NCI-H1436 (cell line): Measurements from ENCODE around the gene SLC2A8.
A peak's percentile ranks its signal among the peaks of the same experiment; 100 is the strongest.

Experiments
- DNase-seq: peaks from one replicate; lab custom pipeline; 2025; lab: John Stamatoyannopoulos, UW

SLC2A8 gene

GRCh38 chr9:127430415-127430814, 33.4 kb downstream of the SLC2A8 start:
- DNase-seq: no peak

- no peak for DNase-seq
Measured at GRCh38 chr9:127437497-127438264, 40.7 kb downstream of the SLC2A8 start.

GRCh38 chr9:127438394-127438793, 41.4 kb downstream of the SLC2A8 start:
- DNase-seq: no peak

DNA sequence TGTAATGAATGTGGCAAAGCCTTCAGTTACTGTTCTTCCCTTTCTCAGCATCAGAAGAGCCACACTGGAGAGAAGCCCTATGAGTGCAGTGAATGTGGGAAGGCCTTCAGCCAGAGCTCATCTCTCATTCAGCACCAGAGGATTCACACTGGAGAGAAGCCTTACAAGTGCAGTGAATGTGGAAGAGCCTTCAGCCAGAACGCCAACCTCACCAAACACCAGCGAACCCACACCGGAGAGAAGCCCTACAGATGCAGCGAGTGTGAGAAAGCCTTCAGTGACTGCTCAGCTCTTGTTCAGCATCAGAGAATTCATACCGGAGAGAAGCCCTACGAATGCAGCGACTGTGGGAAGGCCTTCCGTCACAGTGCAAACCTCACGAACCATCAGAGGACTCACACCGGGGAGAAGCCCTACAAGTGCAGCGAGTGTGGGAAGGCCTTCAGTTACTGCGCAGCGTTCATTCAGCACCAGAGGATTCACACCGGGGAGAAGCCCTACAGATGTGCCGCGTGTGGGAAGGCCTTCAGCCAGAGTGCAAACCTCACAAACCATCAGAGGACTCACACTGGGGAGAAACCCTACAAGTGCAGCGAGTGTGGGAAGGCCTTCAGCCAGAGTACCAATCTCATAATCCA, 47.4 kb downstream of the SLC2A8 start:
- DNase-seq: no peak

DNA sequence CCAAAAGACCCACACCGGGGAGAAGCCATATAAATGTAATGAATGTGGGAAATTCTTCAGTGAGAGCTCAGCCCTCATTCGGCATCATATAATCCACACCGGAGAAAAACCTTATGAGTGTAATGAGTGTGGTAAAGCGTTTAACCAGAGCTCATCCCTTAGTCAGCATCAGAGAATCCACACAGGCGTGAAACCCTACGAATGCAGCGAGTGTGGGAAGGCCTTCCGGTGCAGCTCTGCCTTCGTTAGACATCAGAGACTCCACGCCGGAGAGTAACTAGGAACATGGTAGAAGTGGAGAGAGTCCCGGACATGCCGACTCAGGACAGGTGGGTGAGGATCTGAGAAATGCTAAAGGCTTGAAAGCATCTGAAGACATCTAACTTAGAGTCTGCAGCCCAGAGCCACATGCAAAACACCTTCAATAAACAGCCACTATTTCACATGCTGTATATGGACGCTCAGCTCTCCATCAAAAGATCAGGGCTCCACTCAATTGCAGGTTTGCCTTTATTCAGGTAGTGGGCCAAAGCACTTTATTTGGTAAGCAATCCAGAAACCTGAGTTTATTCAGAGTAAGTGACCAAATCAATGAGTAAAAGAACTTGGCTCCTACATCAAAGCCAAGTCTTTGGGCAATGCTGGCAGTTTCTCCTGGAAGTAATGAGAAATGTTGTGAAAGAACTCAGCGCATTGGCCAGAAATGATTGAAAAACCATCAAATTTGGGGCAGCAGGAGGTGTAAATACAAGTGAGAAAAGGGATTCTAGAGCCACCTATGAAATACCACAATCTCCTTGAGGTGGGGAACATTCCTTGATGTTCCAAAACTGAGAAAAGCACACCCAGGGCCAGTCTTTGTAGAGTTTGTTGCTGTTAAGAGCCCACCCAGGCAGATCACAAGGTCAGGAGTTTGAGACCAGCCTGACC, 48.2 kb downstream of the SLC2A8 start:
- DNase-seq: no peak

GRCh38 chr9:127445851-127446712, 49.1 kb downstream of the SLC2A8 start:
- no peak for DNase-seq

- no peak for DNase-seq
Measured at GRCh38 chr9:127446713-127447415, 49.9 kb downstream of the SLC2A8 start.

DNA sequence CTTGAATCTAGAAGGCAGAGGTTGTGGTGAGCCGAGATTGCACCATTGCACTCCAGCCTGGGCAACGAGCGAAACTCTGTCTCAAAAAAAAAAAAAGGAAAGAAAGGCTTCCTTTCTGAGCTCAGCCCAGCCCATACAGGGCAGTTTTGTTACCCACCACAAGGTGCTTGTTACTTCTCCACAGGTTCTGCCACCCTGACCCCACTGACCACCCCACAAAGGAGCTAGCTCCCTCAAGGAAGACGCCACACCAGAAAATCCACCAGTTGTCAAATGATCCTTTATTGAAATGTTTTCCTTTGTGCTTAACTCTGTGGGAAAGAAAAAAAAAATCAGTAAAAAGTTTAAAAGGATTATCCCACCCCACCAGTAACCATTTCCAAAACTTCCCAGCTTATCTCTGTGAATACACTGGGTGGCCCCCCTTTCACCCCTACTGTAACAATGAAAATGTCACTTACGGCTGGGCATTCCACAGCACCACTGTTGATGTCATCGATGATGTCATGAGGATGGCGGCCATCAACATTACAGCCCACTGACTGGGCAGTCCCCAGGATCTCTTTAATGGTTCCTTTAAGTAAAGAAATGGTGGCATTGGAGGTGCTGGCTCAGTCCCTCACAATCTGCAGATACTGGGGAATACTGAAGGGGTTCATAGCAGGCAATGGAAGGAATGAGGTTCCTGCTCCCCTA, 50.6 kb downstream of the SLC2A8 start:
- no peak for DNase-seq

DNA sequence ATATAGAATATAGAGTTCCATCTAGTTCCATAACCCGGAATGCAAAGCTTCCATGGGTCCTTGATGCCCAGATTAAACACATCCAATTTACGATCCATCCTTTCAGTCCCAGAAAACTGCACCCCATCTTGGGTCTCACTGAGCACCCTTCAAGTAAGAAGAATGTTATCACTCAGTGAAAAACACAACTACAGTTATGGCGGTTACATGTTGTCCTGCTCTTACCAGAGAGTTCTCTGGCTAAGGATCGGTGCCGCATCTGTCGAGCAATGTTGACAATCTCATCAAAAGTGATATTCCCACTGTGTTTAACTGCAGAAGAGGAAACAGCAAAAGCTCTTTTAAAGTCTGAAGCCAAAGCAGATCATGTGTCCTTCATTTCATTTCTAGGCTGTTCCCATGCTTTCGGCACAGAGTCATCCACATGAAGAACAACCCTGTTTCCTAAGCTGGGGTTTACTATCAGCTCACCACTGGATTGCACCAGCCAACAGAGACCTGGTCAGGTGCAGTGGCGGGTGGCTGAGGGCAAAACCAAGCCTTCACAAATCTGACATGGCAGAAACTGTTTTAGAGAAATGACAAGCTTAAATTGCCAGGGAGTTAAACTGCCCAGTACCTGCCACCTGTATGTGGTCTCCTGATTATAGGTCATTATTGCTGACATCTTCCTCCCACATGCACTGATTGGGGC, 51.3 kb downstream of the SLC2A8 start:
- DNase-seq: no peak

- DNase-seq: no peak
Measured at GRCh38 chr9:127449332-127449966, 52.5 kb downstream of the SLC2A8 start.

DNA sequence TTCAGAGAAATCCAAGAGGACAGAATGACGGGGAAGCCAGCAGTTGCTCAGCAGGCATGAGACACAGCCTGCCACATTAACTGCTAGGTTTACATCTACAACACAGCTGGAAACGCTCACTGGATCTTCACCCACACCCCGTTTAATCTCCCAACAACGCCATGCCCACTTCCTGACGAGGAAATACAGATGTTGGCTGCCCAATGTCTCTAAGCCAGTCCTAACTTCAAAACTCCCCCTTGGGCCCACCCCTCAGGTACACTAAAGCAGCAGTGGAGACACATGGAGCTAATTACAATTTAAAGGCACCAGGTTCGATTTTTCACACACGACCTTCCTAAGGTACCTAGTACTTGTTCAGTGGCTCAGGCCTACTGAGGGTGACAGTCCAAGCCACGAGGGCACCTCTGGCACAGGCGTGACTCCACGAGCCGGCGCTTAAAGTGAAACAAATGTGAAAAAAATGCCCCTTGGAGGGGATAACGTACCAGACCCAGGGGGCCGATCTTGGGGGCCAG, 53.3 kb downstream of the SLC2A8 start:
- DNase-seq: no peak

DNA sequence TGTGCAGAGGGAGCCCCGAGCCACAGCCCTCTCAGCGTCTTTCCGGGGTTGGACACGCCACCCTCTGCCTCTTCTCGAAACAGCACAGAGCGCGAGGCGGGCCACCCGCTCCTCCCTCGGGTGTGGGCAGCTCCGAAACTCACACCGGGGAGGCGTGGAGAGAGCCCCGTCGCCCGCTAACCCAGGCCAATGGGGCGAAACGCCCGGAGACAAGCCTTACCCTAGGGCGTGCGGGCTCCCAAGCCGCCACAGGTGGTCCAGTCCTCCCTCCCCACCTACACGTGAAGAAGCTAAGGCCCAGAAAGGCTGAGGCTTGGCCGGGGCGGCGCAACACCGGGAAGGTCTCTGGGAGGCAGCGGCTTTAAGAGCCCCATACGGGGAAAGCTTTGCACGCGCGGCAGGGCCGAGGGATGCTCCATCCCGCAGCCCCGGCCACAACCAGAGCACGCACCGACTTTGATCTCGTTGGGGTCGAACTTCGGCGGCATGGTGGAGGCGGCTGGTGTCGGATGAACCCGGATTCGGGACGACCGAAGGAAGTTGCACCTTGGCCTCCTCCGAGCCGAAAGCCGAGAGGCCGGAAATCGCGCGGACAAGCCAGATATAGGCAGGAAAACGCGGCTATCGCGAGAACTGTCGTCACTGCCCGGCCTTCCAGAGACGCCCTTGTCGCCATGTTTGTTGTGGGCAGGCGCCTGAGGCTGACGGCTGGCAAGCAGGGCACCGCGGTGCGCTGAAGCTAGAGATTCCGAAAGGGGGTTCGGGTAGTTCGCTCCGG, 54.0 kb downstream of the SLC2A8 start, which contains the start of the genes LRSAM1 and RPL12:
Gene LRSAM1 (plus strand): TSS at position 681 of the 778 bp plus-strand sequence. CDS start 3,018 bp downstream, outside the sequence.
Gene RPL12 (minus strand): TSS at position 577 of the 778 bp plus-strand sequence. CDS start 89 bp downstream, at position 488.
- peak; percentile 93 for DNase-seq

- DNase-seq: no peak
Measured at GRCh38 chr9:127451608-127451857, 54.6 kb downstream of the SLC2A8 start.

DNA sequence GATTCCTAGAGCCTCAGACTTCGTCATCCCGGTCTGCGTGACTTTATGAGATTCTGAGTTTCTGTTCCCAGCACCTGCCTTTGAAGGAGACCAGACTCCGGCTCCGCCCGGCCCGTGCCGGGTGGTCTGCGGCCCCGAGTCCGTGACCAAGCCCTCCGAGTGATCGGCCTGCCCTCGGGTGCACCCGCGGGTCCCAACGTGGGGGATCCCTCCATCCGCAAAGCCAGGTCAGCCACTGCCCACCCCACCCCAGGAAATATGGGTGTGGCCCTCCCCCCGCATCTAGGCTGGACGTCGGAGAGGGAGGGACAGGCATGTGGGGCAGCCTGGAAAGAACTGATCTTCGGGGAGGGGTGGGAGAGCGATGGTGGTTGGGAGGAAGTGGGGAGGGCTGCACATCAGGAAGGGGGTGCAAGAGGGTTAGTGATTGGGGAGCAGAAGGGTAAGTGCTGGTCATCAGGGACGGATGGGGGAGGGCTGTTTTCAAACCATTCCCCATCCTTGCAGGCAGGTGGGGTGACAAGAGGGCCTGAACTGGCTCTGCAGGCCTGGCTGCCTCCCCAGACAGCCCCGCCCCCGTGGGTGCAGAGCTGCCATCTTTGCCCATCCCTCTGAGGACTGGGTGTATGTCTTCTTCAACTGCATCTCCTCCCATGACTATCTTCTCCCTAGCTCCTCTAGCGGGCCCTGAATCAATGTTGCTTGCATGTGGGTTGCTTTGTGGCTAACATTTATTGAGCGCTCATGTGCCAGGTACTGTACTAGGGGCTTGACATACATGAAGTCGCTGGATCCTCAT, 55.1 kb downstream of the SLC2A8 start:
- no peak for DNase-seq

GRCh38 chr9:127452691-127453090, 55.7 kb downstream of the SLC2A8 start:
- no peak for DNase-seq

DNA sequence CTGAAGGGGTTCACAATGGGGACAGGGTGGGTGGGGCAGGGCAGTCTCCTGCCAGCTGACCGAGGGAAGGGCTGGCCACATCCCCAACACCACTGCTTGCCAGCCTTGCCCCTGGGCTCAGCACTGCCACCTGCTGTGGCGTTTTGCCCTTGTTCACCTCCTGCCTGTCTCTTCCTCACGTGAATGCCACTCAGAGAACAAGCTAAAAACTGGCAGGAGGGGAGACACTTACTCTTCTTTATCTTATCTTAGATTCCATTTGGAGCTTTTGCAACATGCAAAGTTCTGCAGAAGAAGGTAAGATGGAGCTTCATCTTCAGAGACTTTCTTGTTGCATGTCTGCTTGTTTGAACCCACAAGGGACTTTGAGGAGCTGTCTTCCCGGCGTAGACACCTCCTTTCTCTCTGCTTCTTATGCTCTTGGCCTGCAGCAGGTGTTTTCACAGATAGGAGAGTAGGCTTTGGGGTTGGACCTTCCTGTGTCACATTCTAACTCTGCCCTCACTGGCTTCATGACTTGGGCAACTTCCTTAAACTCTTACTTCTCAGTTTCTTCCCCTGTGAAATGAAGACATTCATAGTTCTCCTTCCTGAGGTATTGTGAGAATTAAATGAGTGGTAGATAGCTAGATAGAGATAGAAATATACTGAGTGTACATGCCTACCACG, 58.5 kb downstream of the SLC2A8 start:
- DNase-seq: no peak
